HG03439 (cell line): ENCODE results near the gene ATP12A.
A peak's percentile ranks its signal among the peaks of the same experiment; 100 is the strongest.

Experiments
- ATAC-seq: cut with Tn5 transposase; IDR thresholded peaks from one replicate; pipeline ENCODE4 v1.9.1; 2021; ENCODE audit warnings: mild to moderate bottlenecking, moderate library complexity; ENCODE audit not compliant: unreplicated experiment

ATP12A gene

GRCh38 chr13:24724714-24725113, 44.5 kb downstream of the ATP12A start:
- ATAC-seq: no peak

- ATAC-seq: no peak
These were observed 45.2 kb downstream of the ATP12A start for GRCh38 chr13:24725379-24725778.

- peak; percentile 71 for ATAC-seq
These were observed 47.8 kb downstream of the ATP12A start for GRCh38 chr13:24727731-24728601.

- ATAC-seq: peak; percentile 71
These were observed 50.8 kb downstream of the ATP12A start for GRCh38 chr13:24730873-24731567.

- ATAC-seq: no peak
These were observed 54.7 kb downstream of the ATP12A start for GRCh38 chr13:24734950-24735349.

- no peak for ATAC-seq
These were observed 56.8 kb downstream of the ATP12A start for GRCh38 chr13:24737042-24737441.

GRCh38 chr13:24738366-24738847, 58.2 kb downstream of the ATP12A start:
- ATAC-seq: no peak

- no peak for ATAC-seq
These were observed 60.0 kb downstream of the ATP12A start for GRCh38 chr13:24740014-24740890.

- ATAC-seq: no peak
These were observed 60.9 kb downstream of the ATP12A start for GRCh38 chr13:24741016-24741662.

- no peak for ATAC-seq
These were observed 61.6 kb downstream of the ATP12A start for GRCh38 chr13:24741791-24742190.

GRCh38 chr13:24742294-24742693, 62.1 kb downstream of the ATP12A start:
- ATAC-seq: no peak

- ATAC-seq: no peak
These were observed 62.8 kb downstream of the ATP12A start for GRCh38 chr13:24742977-24743376.

- ATAC-seq: no peak
These were observed 64.0 kb downstream of the ATP12A start for GRCh38 chr13:24744247-24744646.

- no peak for ATAC-seq
These were observed 65.3 kb downstream of the ATP12A start for GRCh38 chr13:24745516-24745860.

- no peak for ATAC-seq
These were observed 65.8 kb downstream of the ATP12A start for GRCh38 chr13:24745861-24746617.

GRCh38 chr13:24746618-24747247, 66.5 kb downstream of the ATP12A start:
- ATAC-seq: no peak

GRCh38 chr13:24747248-24748060, 67.2 kb downstream of the ATP12A start:
- no peak for ATAC-seq

- no peak for ATAC-seq
These were observed 67.8 kb downstream of the ATP12A start for GRCh38 chr13:24748061-24748400.

- ATAC-seq: no peak
These were observed 79.0 kb downstream of the ATP12A start for GRCh38 chr13:24759197-24759596.
